Measurements from ENCODE around the gene POPDC3.
"Not testable (repeated sequence)": the region's sequence is repeated elsewhere in the genome, so short reads cannot be mapped to it uniquely, and the experiment has no call there.

POPDC3 gene

DNA sequence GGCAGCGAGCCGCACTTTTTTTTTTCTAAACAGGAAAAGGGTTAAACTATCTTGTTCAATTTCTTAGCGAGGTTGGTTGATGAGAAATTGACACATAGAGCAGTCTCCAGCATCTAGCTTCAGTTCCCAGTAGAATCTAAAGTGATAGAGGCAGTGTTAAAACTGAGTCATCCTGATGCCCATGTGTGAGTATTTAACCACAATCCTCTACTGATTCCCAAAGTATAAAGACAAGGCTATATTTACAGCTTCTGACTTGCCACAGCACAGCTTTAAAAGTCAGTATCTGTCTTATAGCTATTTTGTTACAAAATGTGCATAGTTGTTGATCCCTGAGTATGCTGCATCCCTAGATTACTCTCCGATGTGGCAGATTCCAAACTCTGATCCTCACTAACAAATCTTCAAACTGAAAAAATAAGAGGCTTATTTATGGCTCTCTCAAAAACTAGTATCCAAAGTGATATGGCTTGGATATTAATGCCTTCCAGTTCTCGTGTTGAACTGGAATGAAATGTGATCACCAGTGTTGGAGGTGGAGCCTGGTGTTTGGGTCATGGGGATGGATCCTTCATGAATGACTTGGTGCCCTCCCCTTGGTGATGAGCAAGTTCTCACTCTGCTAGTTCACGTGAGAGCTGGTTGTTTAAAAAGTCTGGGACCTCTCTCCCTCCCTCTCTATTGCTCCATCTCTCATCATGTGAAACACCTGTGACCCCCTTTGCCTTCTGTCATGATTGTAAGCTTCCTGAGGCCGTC, 13.1 kb upstream of the POPDC3 start:
- in situ Hi-C loops (cut with HindIII; ENCODE audit: low pct_unique_long_range_greater_than_20kb, low sequenced_read_pairs): no loop called here
- TF ChIP-seq JUND (IDR thresholded peaks at IDR 0.05; ENCODE audit: low read depth): no peak
- no peak for DNase-seq (ENCODE audit: low read depth in 1 of 2, low spot score in 1 of 2)

DNA sequence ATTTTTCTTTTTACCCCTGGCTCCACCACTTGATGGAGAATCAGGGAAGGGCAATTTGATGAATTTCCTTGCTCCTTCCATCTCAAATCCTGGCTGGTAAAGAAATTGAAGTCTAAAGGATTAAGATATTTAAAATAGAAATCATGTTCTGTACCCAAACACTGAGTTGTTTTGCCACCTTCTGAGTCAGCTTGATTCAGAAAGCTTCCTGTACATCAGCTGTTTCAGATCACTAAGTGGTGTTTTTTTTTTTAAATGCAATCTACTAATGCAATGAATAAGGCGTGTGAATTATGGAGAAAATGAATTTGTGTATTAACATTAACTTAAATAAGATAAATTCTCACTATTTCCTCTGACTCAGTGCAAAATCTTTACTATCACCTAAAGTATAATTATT, 11.5 kb upstream of the POPDC3 start:
- no peak for DNase-seq (ENCODE audit: low read depth in 1 of 2, low spot score in 1 of 2)
- in situ Hi-C loops (cut with HindIII; ENCODE audit: low pct_unique_long_range_greater_than_20kb, low sequenced_read_pairs): no loop called here
- no peak for TF ChIP-seq JUND (IDR thresholded peaks at IDR 0.05; ENCODE audit: low read depth)

- no peak for DNase-seq (ENCODE audit: low read depth in 1 of 2, low spot score in 1 of 2)
- TF ChIP-seq JUND (IDR thresholded peaks at IDR 0.05; ENCODE audit: low read depth): no peak
- in situ Hi-C loops (cut with HindIII; ENCODE audit: low pct_unique_long_range_greater_than_20kb, low sequenced_read_pairs): no loop called here
Measured at GRCh38 chr6:105189026-105189820, 9.4 kb upstream of the POPDC3 start.

DNA sequence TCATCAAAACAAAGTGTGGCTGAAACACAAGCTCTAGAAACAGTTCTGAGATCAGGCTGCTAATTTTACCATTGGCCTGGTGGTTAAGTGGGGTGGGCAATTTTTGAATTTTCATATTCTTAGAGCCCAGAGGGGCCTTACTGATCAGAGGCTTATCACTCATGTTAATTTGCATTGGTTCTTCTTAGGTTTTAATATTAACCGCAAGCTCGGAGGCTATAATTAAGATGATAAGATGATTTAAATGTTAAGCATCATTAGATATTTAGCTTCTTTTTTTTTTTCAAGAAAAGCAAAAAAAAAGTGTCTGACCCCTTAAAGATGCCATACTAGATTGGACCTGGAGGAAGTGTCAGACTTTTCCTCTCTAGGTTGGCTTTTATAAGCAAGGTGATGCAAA, 8.4 kb upstream of the POPDC3 start:
- in situ Hi-C loops (cut with HindIII; ENCODE audit: low pct_unique_long_range_greater_than_20kb, low sequenced_read_pairs): no loop called here
- no peak for DNase-seq (ENCODE audit: low read depth in 1 of 2, low spot score in 1 of 2)
- no peak for TF ChIP-seq JUND (IDR thresholded peaks at IDR 0.05; ENCODE audit: low read depth)

DNA sequence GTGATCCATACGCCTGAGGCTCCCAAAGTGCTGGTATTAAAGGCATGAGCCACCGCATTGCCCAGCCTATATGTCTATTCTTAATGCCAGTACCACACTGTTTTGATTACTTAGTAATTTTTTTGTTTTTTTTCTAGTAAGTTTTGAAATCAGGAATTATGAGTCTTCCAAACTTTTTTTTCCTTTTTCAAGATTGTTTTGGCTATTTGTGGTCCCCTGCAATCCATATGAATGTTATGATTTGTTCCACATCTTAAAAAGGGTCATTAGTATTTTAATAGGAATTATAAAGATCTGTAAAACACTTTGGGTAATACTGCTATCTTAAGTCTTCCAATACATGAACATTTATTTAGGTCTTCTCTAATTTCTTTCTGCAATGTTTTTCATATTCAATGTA, 6.8 kb upstream of the POPDC3 start:
- no peak for TF ChIP-seq JUND (IDR thresholded peaks at IDR 0.05; ENCODE audit: low read depth)
- no peak for DNase-seq (ENCODE audit: low read depth in 1 of 2, low spot score in 1 of 2)
- in situ Hi-C loops (cut with HindIII; ENCODE audit: low pct_unique_long_range_greater_than_20kb, low sequenced_read_pairs): no loop called here

- DNase-seq (ENCODE audit: low read depth in 1 of 2, low spot score in 1 of 2): no peak
- no peak for TF ChIP-seq JUND (IDR thresholded peaks at IDR 0.05; ENCODE audit: low read depth)
- in situ Hi-C loops (cut with HindIII; ENCODE audit: low pct_unique_long_range_greater_than_20kb, low sequenced_read_pairs): no loop called here
Measured at GRCh38 chr6:105184921-105185320, 5.1 kb upstream of the POPDC3 start.

DNA sequence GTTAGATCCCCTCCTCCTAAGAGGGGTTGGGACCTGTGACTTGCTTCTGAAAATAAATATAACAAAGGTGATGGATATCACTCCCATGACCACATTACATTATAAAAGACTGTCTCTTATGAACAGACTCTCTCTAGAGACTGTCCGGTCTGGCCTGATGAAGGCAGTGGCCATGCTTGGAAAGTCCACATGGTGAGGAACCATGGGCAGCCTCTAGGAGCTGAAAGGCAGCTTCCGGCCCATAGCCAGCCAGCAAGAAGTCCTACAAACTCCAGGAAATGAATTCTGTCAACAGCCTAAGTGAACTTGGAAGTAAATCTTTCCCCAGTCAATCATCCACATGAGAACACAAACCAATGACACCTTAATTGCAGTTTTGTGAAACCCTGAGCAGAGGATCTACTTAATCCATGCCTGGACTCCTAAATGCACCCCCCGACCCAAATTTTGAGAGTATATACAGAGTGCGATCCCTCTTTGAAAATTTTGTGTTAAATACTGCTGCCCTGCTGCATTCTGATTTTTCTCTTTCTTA, 2.2 kb upstream of the POPDC3 start:
- DNase-seq (ENCODE audit: low read depth in 1 of 2, low spot score in 1 of 2): no peak
- in situ Hi-C loops (cut with HindIII; ENCODE audit: low pct_unique_long_range_greater_than_20kb, low sequenced_read_pairs): no loop called here

DNA sequence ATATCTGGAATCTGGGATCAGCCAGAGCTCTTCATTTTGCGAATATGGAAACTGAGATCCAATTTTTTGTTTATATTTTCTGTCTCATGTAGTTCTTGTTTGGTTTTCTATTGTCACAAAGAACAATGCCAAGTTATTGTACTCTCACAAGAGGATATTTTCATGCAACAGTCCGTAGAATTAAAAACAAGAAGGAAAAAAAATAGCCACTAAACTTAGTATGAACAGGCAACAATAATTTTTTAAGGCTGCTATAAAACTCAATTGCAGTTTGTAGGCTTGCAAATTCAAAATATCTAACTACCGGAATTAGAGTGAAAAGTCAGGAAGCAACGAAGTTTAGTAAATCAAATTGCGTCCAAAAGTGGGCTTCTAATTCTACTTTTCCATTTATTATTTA, 1.2 kb downstream of the POPDC3 start:
- no peak for TF ChIP-seq JUND (IDR thresholded peaks at IDR 0.05; ENCODE audit: low read depth)
- no peak for DNase-seq (ENCODE audit: low read depth in 1 of 2, low spot score in 1 of 2)
- in situ Hi-C loops (cut with HindIII; ENCODE audit: low pct_unique_long_range_greater_than_20kb, low sequenced_read_pairs): no loop called here

More for the DNA sequence above, 2.2 kb upstream of the POPDC3 start:
- no peak for TF ChIP-seq JUND (IDR thresholded peaks at IDR 0.05; ENCODE audit: low read depth)

DNA sequence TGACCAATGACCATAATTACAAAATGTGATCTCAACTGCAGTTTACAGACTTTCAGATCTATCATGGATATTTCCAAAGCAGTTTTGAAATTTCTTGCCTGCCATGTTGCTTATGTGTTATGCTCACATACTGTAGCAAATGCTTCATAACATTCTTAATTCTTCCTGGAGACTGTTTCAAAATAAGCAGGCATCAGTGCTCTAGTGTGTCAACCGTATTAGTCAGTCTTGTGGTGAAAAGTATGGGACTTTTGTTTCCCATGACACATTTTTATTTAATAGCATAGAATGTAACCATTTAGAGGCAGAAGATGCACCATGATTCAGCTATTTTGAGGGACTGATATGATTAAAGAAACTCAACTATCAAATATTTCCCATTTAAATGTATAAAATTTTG, 1.7 kb downstream of the POPDC3 start:
- no peak for TF ChIP-seq JUND (IDR thresholded peaks at IDR 0.05; ENCODE audit: low read depth)
- DNase-seq (ENCODE audit: low read depth in 1 of 2, low spot score in 1 of 2): no peak
- in situ Hi-C loops (cut with HindIII; ENCODE audit: low pct_unique_long_range_greater_than_20kb, low sequenced_read_pairs): no loop called here

DNA sequence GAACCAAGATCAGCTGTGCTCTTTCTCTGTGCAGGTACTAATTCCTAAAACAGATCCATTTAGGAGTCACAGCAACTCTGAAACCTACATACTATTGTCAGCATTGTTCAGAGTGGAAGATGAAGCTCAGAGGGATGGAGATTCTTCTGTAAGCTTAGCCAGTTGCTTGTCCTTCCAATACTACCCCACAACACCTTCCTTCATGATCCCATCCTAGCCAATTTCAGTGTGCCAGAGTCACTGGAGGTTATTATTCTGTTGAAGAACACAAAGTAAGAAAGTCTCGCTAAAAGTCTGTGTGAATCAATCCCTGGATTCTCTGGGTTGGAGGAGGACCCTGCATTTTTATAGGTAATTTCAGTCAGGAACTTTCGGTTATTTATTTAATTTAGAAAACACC, 2.3 kb downstream of the POPDC3 start:
- in situ Hi-C loops (cut with HindIII; ENCODE audit: low pct_unique_long_range_greater_than_20kb, low sequenced_read_pairs): no loop called here
- no peak for DNase-seq (ENCODE audit: low read depth in 1 of 2, low spot score in 1 of 2)
- TF ChIP-seq JUND (IDR thresholded peaks at IDR 0.05; ENCODE audit: low read depth): no peak

GRCh38 chr6:105174512-105174911, 5.3 kb downstream of the POPDC3 start:
- TF ChIP-seq JUND (IDR thresholded peaks at IDR 0.05; ENCODE audit: low read depth): no peak
- DNase-seq (ENCODE audit: low read depth in 1 of 2, low spot score in 1 of 2): no peak
- in situ Hi-C loops (cut with HindIII; ENCODE audit: low pct_unique_long_range_greater_than_20kb, low sequenced_read_pairs): no loop called here

GRCh38 chr6:105172515-105172914, 7.3 kb downstream of the POPDC3 start:
- DNase-seq (ENCODE audit: low read depth in 1 of 2, low spot score in 1 of 2); in situ Hi-C loops (cut with HindIII; ENCODE audit: low pct_unique_long_range_greater_than_20kb, low sequenced_read_pairs): not testable (repeated sequence)

GRCh38 chr6:105170059-105170458, 9.8 kb downstream of the POPDC3 start:
- no peak for TF ChIP-seq JUND (IDR thresholded peaks at IDR 0.05; ENCODE audit: low read depth)
- in situ Hi-C loops (cut with HindIII; ENCODE audit: low pct_unique_long_range_greater_than_20kb, low sequenced_read_pairs): no loop called here
- DNase-seq (ENCODE audit: low read depth in 1 of 2, low spot score in 1 of 2): no peak

Measured in T47D (cell line).